Cardiac fibroblast (primary cell): ENCODE data around the gene CELF4.

Experiments used
- DNase-seq, 2 donors: peaks; one replicate each; pipeline versions ENCODE4 v3.0.0 to v3.0.0-alpha.2; 2010; ENCODE audit warnings: low read depth in 2 of 2
- H3K4me3 ChIP-seq, 2 donors: replicated peaks in 1 of 2; 1 replicate in 1 of 2; 2 replicates in 1 of 2; pipeline ENCODE4 v1.5.1; 2011; ENCODE audit warnings: low read depth in 2 of 2, low read length in 2 of 2, mild to moderate bottlenecking in 2 of 2, moderate library complexity in 1 of 2
- TF ChIP-seq, protein P1 (sequence below): IDR thresholded peaks from one replicate; pipeline ENCODE4 v1.5.1; 2011; ENCODE audit warnings: low read depth, mild to moderate bottlenecking, low read length, inconsistent platforms

CELF4 gene

DNA sequence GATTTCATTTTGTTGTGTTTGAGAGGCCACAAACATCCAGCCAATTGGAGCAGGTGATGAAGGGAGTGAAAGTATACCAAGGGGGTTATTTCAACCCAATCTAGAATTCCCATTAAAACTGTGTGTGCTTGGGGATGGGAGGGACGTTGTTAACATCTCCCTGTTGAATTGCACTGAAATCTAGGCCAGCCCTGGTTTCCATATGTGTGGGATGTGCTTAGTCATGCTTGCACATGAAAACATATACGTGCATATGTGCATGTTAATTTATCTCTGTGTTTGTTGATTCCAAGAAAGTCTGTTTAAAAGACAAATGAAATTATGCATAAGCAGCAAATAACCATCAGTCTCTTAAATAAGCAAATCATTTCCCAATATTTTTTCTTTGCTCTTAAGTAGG, 5.6 kb downstream of the CELF4 start:
- TF ChIP-seq, protein P1, sequence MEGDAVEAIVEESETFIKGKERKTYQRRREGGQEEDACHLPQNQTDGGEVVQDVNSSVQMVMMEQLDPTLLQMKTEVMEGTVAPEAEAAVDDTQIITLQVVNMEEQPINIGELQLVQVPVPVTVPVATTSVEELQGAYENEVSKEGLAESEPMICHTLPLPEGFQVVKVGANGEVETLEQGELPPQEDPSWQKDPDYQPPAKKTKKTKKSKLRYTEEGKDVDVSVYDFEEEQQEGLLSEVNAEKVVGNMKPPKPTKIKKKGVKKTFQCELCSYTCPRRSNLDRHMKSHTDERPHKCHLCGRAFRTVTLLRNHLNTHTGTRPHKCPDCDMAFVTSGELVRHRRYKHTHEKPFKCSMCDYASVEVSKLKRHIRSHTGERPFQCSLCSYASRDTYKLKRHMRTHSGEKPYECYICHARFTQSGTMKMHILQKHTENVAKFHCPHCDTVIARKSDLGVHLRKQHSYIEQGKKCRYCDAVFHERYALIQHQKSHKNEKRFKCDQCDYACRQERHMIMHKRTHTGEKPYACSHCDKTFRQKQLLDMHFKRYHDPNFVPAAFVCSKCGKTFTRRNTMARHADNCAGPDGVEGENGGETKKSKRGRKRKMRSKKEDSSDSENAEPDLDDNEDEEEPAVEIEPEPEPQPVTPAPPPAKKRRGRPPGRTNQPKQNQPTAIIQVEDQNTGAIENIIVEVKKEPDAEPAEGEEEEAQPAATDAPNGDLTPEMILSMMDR: no peak
- DNase-seq: no peak
- H3K4me3 ChIP-seq: no peak overlapping the region

DNA sequence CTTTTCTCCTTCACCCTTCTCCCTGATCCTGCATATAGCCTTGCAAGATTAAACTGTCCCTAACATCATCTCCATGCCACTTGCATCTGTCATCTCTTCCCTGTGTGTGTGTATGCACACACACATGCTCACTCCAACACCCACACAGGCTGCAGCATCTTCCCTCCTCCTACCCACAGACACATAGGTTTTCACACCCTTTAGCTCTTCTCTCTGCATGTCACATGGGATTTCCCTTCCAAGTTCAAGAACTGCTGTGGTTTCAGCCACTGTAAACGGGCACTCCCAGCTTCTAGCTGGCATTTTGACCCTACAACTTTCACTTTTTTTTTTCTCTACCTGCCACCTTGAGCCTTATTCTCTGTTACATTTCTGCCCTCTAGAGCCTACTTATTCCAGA, 6.4 kb downstream of the CELF4 start:
- TF ChIP-seq, protein P1: no peak
- no peak for DNase-seq
- no peak overlapping the region for H3K4me3 ChIP-seq

DNA sequence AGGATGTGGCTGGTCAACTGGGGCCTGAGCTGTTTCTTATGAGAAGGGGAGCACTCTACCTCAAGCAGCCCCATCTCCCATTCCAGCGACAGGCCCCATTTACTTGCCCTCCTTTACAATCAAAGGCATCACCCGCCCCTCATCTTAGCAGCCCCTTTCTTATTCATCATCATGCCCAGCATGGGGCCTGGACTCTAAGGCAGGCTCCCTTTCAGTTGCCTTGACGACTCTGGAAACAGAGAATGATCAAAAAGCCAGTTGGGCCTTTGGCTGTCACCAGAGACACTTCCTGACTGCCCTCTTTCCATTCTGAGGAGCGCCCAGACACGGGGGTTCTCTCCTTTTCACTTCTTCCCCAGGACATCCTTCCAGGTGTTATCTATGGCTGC, 11.2 kb downstream of the CELF4 start:
- H3K4me3 ChIP-seq: no peak overlapping the region
- TF ChIP-seq, protein P1: no peak
- no peak for DNase-seq

DNA sequence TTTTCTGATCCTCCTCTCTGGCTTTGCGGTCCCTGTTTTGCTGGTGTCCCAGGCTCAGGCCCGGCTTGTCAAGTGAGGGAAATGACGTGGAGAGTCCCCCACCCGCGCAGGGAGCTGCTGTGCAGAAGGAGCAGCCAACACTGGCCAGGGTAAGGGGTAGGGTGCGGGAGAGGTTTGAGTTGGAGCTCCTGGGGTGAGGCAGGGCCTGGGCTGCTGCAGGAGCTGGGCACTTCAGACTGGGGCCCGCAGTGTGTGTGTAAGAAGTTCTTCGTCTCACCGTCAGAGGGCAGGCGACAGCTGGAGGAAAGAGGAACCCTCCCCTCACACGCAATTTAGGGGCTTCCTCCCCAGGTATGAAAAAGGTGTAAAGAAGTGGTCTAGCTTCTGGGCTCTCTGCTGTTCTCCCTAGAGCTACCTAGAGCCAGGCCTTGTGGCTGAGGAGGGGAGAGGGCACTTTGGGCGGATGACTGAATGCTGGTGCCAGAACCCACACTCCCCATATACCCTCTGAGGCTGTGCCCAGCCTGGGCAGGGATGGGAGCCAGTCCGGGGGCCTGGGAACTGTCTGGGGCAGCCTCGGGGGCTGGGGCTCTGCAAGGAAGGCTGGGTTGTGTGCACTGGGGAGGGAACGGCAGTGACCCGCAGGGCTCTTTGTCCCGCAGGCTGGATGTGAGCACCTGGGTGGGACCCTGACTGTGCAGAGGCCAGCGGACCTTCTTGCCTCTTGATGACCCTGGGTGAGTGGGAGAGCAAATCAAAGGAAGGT, 11.8 kb downstream of the CELF4 start:
- DNase-seq: no peak
- TF ChIP-seq, protein P1: no peak
- H3K4me3 ChIP-seq: no peak overlapping the region

DNA sequence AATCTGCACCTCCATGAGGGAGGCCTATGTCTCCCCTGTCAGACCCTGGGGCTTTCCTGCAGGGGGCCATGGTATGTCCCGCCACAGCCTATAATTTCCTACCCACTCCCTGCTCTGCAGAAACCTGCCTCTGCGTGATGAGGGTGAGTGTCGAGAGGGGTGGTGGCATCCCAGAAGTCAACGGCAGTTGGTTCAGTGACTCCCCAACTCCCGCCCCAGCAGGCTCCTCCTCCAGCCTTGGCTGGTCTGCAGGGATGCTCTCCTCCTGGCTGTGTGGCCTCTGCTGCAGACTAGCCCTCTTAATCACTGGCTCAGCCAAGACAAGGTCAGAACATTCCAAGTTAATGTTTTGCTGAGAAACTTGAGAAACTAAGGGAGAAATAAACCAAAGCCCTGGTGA, 13.3 kb downstream of the CELF4 start:
- DNase-seq: no peak
- H3K4me3 ChIP-seq: no peak overlapping the region
- TF ChIP-seq, protein P1: no peak

DNA sequence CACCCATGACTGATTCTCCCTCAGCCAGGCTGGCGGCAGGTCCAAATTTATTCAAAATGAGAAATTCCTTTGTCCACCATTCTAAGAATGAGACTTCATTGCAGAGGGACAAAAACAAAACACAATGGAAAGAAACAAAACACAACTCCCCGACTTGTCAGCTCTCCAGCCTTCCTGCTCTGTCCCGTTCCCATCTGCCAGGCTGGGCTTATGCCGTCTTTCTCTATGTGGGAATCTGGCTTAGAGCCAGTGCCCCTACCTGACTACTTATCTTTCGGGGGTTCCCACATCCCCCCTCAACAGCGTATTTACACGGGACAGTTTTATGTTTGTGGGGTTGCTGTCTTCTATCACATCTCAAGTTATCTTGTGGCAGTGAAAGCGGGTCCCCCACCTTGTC, 13.8 kb downstream of the CELF4 start:
- no peak for DNase-seq
- H3K4me3 ChIP-seq: no peak overlapping the region
- TF ChIP-seq, protein P1: no peak

DNA sequence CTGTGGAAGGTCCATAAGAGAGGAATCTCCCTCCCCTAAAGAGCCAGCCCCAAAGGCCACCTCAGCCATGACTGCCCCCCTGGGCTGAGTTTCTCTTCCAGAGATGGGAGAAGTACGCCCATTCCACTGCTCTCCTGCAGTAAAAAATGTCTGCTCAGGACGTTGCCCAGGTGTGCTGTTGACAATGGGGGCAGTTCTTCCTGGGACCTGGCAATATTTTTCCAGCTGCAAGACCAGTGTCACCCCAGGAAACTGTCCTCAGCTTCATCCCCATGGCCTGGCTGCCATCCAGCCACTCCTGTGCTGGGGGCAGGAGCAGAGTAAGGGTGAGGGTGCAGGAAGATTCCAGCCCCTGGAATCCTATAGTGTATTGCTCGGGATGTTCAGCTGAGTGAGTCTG, 14.3 kb downstream of the CELF4 start:
- DNase-seq: no peak
- TF ChIP-seq, protein P1: no peak

More for the DNA sequence above, 14.3 kb downstream of the CELF4 start:
- H3K4me3 ChIP-seq: no peak overlapping the region
